ENCODE results near the gene MAPK1IP1L.
"Not testable (repeated sequence)": the region's sequence is repeated elsewhere in the genome, so short reads cannot be mapped to it uniquely, and the experiment has no call there.

Gene MAPK1IP1L

DNA sequence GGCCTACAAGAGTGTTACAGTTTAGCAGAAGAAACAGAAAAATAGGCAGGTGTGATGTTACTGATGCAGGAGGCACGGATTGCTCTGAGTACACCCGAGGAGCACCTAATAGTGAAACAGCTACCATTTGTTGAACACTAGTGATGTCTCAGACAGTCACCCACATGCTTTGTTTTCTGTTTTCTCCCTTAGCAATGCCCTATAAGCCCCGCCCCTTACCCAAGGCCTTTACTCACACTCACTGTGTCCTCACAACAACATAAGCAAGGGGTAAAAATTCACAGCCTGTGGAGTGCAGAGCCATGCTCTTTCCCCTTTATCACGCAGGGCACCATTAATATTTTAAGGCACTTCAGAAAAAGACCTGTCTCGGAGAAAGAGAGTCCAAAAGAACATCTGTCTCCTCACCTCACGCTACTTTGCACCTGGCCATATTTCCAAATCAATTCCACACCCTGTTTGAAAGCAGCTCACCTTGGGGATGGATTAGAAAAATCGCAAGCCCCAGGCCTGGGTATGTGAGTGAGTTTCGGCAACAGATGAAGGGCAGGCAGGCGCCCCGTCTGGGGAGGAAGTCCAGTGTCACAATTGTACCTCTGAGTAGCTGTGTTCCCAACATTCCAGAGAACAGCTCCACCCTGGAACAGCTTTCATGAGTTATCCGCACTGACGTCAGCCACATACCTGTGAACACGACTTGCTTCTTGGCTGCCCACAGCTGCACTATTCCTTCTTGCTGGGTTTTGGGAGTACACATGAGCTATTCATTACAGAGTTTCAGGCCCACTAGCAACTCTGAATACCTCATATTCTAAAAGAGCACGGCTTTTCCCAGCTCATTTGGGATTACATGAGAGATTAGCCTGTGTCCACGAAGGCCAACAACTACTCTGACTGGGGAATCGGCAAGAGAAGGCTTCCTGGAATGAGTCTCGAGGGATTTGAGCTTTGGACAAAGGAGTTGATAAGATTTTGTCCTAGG lies 26.0 kb downstream of the MAPK1IP1L start:
- H3K4me3 ChIP-seq (ENCODE audit: low read length), result no peak overlapping the region
- H3K9me3 ChIP-seq (ENCODE audit: insufficient read depth, low read depth, low read length), result no peaks in the 10 kb centered on the region
- no peaks in the 10 kb centered on the region for H3K36me3 ChIP-seq (ENCODE audit: insufficient read depth, low read depth, low read length)
- no peaks in the 10 kb centered on the region; the same call in 1 of the 2 replicates for H3K4me1 ChIP-seq (ENCODE audit: insufficient read depth, low read length)
- no peaks in the 10 kb centered on the region for H3K27me3 ChIP-seq (ENCODE audit: insufficient read depth, low read length)
- no peak overlapping the region for H3K9ac ChIP-seq (ENCODE audit: low read depth, low read length)
- H3K27ac ChIP-seq (ENCODE audit: low read length), result no peak overlapping the region

DNA sequence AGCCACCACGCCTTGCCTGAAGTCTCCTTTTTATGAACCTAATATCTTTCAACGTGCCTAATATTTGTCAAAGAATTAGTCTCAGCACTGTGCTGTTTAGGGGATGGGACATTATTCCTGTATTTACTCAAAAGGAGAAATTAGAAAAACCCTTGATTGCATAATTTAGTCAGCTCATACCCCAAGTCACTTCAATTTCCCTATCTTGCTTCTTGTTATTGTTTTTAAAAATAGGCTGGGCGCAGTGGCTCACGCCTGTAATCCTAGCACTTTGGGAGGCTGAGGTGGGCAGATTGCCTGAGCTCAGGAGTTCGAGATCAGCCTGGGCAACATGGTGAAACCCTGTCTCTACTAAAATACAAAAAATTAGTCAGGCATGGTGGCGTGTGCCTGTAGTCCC lies 28.5 kb downstream of the MAPK1IP1L start:
- H3K27ac ChIP-seq (ENCODE audit: low read length); H3K9me3 ChIP-seq (ENCODE audit: insufficient read depth, low read depth, low read length); H3K4me1 ChIP-seq (ENCODE audit: insufficient read depth, low read length); H3K4me3 ChIP-seq (ENCODE audit: low read length); H3K9ac ChIP-seq (ENCODE audit: low read depth, low read length); H3K36me3 ChIP-seq (ENCODE audit: insufficient read depth, low read depth, low read length); H3K27me3 ChIP-seq (ENCODE audit: insufficient read depth, low read length): not testable (repeated sequence)

DNA sequence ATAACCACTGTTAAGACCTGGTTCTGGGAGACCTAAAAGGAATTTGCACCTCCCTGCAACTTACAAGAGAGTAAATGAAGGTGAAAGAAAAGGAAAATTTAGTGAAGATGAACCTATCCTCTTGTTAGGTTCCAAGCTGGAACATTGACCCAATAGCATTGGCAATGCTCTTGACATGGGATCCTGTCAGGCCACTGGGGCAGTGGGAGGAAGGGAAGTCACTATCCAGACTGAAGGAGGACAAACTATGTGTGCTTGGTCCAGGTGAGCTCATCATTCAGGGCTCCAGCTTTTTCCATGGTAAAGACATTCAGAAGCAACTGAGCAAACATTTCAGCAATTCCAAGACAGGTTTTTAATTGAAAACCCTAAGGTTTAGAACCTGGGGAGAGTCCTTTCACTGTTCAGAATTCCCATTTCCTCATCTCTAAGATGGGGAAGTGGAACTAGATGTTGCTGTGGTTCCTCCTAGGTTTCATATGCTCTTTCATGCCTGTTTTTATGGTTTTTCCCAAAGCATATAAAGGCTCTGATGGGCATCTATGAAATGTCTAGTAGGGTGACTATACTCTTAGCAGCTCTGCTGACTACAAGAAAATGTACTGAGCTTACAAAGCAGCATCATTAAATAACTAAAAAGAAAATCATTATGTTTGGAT lies 33.1 kb downstream of the MAPK1IP1L start:
- Histone ChIP-seq H3K9ac (ENCODE audit: low read depth, low read length) (no peak overlapping the region), H3K27me3 (ENCODE audit: insufficient read depth, low read length) (no peaks in the 10 kb centered on the region), H3K36me3 (ENCODE audit: insufficient read depth, low read depth, low read length) (no peaks in the 10 kb centered on the region), H3K9me3 (ENCODE audit: insufficient read depth, low read depth, low read length) (no peaks in the 10 kb centered on the region), H3K4me3 (ENCODE audit: low read length) (no peak overlapping the region), H3K27ac (ENCODE audit: low read length) (no peak overlapping the region), H3K4me1 (ENCODE audit: insufficient read depth, low read length) (no peaks in the 10 kb centered on the region)

DNA sequence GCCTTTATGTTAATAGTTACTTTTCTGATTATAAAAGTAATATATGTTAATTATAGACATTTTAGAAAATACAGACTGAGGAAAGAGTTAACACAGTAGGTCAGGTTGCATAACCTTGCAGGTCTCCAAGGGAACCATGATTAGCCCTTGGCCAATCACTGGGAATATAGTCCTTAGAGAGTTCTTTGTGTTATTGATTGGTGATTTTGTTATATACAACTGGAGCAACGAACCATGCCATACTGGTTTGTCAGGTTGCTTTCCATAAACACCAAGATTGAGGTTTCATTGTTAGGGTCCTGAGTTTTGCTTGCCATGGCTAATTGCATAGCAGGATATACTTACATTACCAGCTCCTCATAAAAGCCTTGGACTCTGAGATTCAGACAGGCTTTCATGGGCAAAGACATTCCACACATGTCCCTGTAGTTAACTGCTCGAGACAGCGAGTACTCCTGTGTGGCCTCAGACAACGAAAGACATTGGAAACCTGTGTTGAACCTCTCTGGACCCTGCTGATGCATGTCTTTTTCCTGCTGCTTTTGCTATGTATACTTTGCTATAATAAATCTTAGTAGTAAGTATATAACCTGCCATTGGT lies 33.7 kb downstream of the MAPK1IP1L start:
- H3K27me3 ChIP-seq (ENCODE audit: insufficient read depth, low read length), result no peaks in the 10 kb centered on the region
- H3K4me1 ChIP-seq (ENCODE audit: insufficient read depth, low read length), result no peaks in the 10 kb centered on the region
- no peaks in the 10 kb centered on the region for H3K9me3 ChIP-seq (ENCODE audit: insufficient read depth, low read depth, low read length)
- no peak overlapping the region for H3K4me3 ChIP-seq (ENCODE audit: low read length)
- H3K36me3 ChIP-seq (ENCODE audit: insufficient read depth, low read depth, low read length), result no peaks in the 10 kb centered on the region
- no peak overlapping the region for H3K9ac ChIP-seq (ENCODE audit: low read depth, low read length)
- H3K27ac ChIP-seq (ENCODE audit: low read length), result no peak overlapping the region

DNA sequence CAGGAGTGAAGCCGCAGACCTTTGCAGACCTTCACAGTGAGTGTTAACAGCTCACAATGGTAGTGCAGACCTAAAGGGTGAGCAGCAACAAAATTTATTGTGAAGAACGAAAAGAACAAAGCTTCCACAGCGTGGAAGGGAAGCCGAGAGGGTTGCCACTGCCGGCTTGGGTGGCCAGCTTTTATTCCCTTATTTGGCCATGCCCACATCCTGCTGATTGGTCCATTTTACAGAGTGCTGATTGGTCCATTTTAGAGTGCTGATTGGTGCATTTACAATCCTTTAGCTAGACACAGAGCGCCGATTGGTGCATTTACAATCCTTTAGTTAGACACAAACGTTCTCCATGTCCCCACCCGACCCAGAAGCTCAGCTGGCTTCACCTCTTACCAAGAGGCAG lies 35.5 kb downstream of the MAPK1IP1L start:
- no peaks in the 10 kb centered on the region for H3K36me3 ChIP-seq (ENCODE audit: insufficient read depth, low read depth, low read length)
- no peak overlapping the region for H3K9ac ChIP-seq (ENCODE audit: low read depth, low read length)
- no peak overlapping the region for H3K27ac ChIP-seq (ENCODE audit: low read length)
- H3K9me3 ChIP-seq (ENCODE audit: insufficient read depth, low read depth, low read length), result no peaks in the 10 kb centered on the region
- no peaks in the 10 kb centered on the region for H3K27me3 ChIP-seq (ENCODE audit: insufficient read depth, low read length)
- H3K4me3 ChIP-seq (ENCODE audit: low read length), result no peak overlapping the region
- H3K4me1 ChIP-seq (ENCODE audit: insufficient read depth, low read length), result no peaks in the 10 kb centered on the region

DNA sequence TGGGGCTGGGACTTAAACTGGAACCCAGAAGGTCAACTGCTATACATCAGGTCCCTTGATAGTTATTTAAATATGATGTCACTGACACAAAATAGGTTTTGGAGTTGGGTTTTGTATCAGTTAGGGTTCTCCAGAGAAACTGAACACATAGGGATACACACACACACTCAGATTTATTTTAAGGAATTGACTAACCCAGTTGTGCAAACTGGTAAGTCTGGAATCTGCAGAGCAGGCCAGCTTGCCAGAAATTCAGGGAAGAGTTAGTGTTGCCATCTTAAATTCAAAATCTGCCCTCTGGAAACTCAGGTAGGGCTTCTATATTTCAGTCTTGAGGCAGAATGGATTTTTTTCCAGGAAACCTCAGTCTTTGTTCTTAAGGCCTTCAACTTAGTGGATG lies 36.9 kb downstream of the MAPK1IP1L start:
- H3K36me3 ChIP-seq (ENCODE audit: insufficient read depth, low read depth, low read length), result no peaks in the 10 kb centered on the region
- H3K4me3 ChIP-seq (ENCODE audit: low read length), result no peak overlapping the region
- no peak overlapping the region for H3K9ac ChIP-seq (ENCODE audit: low read depth, low read length)
- no peaks in the 10 kb centered on the region for H3K4me1 ChIP-seq (ENCODE audit: insufficient read depth, low read length)
- H3K27me3 ChIP-seq (ENCODE audit: insufficient read depth, low read length), result no peaks in the 10 kb centered on the region
- H3K9me3 ChIP-seq (ENCODE audit: insufficient read depth, low read depth, low read length), result no peaks in the 10 kb centered on the region
- no peak overlapping the region for H3K27ac ChIP-seq (ENCODE audit: low read length)

DNA sequence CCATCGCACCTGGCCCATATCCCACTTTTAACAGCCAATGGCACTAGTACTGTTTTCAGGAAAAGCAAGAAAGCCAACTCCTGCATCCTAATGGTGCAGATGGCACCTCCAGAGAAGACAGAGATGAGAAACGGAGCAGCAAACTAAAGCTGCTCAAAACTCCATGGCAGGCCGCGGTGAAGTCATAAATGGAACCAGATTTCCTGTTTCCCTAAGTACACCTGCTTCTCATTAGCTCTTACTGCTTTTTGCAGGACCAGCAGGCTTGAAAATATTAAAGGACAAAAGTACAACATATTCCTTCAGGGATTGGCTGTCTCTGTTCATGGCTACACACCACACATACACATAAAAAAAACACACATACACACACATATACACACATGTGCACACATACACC lies 40.9 kb downstream of the MAPK1IP1L start:
- no peak overlapping the region for H3K9ac ChIP-seq (ENCODE audit: low read depth, low read length)
- no peak overlapping the region for H3K27ac ChIP-seq (ENCODE audit: low read length)
- H3K36me3 ChIP-seq (ENCODE audit: insufficient read depth, low read depth, low read length), result no peaks in the 10 kb centered on the region
- H3K9me3 ChIP-seq (ENCODE audit: insufficient read depth, low read depth, low read length), result no peaks in the 10 kb centered on the region
- H3K4me1 ChIP-seq (ENCODE audit: insufficient read depth, low read length), result no peaks in the 10 kb centered on the region
- no peaks in the 10 kb centered on the region for H3K27me3 ChIP-seq (ENCODE audit: insufficient read depth, low read length)
- no peak overlapping the region for H3K4me3 ChIP-seq (ENCODE audit: low read length)

DNA sequence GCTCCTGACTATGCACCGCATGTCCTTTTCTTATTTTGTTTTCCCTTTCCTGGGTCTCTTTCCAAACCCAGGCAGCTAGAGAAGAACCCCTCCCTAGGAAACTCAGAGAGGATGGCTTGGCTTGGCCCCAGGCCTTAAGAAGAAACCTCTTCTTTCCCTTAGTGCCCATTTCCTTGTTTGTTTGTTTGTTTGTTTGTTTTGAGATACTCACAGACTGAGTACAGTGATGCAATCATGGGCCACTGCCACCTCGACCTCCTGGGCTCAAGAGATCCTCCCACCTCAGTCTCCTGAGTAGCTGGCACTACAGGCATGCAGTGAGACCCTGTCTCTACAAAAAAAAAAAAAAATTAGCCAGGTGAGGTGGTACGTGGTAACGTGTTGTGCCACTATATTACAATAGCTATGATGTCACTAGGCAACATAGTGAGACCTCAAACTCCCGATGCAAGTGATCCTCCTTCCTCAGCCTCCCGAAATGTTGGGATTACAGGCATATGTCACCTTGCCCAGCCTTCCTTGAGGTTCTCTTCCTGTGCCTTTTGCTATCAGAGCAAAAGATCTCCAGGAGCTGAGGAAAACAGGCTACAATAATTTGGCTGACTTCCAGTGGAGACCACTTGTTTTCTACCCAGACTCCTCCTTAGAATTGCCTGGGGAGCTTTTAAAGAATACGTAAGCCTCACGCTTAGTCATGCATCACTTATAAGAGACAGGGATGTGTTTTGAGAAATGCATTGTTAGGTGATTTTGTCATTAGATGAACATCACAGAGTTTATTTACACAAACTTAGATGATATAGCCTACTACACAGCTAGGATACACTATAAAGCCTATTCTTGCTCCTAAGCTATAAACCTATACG lies 43.1 kb downstream of the MAPK1IP1L start:
- H3K36me3 ChIP-seq (ENCODE audit: insufficient read depth, low read depth, low read length), result no peaks in the 10 kb centered on the region
- no peaks in the 10 kb centered on the region for H3K27me3 ChIP-seq (ENCODE audit: insufficient read depth, low read length)
- H3K27ac ChIP-seq (ENCODE audit: low read length), result no peak overlapping the region
- H3K4me3 ChIP-seq (ENCODE audit: low read length), result no peak overlapping the region
- H3K9me3 ChIP-seq (ENCODE audit: insufficient read depth, low read depth, low read length), result no peaks in the 10 kb centered on the region
- H3K4me1 ChIP-seq (ENCODE audit: insufficient read depth, low read length), result no peaks in the 10 kb centered on the region
- H3K9ac ChIP-seq (ENCODE audit: low read depth, low read length), result no peak overlapping the region

DNA sequence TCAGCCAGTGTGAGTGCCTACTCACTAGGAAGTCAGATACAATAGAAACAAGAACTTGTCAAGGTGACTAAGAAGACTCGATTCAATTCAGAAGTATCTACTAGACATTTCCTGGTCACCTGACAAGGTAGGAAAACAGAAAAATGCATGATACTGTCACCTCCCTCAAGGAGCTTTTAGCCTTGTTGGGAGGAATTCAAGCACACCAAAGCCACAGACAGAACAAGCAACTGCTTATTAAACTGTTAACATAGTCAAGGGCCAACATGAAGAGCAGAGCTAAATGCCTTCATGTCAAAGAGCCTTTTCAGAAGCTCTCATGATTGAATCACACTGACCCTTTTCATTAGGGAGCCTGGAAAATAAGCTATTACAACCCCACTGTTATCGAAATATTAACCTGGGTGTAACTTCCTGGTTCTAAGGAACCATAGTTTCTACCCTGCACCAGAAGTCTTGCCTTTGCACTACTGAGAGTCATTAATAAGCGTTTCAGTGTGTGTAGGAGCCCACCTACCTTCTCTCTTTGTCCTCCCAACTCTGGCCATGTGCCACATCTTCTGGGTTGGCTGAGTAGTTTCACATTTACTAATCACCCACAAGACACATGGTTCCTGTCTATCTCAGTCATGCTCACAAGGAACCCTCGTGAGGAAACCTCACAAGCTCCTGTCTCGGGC lies 46.6 kb downstream of the MAPK1IP1L start:
- H3K27me3 ChIP-seq (ENCODE audit: insufficient read depth, low read length), result no peaks in the 10 kb centered on the region
- no peak overlapping the region for H3K27ac ChIP-seq (ENCODE audit: low read length)
- peaks cover 12% of the 10 kb centered on the region for H3K4me1 ChIP-seq (ENCODE audit: insufficient read depth, low read length)
- no peaks in the 10 kb centered on the region for H3K36me3 ChIP-seq (ENCODE audit: insufficient read depth, low read depth, low read length)
- H3K4me3 ChIP-seq (ENCODE audit: low read length), result no peak overlapping the region
- H3K9me3 ChIP-seq (ENCODE audit: insufficient read depth, low read depth, low read length), result no peaks in the 10 kb centered on the region
- no peak overlapping the region for H3K9ac ChIP-seq (ENCODE audit: low read depth, low read length)

DNA sequence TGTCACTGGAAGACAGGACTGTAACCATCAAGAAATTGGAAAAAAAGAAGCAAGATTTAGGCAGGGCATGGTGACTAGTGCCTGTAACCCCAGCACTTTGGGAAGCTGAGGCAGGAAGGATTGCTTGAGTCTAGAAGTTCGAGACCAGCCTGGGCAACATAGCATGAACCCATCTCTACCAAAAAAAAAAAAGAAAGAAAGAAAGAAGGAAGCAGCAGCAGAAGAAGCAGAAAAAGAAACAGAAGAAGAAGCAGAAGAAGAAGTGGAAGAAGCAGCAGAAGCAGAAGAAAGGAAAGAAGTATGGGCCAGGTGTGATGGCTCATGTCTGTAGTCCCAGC lies 47.1 kb downstream of the MAPK1IP1L start:
- no peaks in the 10 kb centered on the region for H3K27me3 ChIP-seq (ENCODE audit: insufficient read depth, low read length)
- no peak overlapping the region for H3K4me3 ChIP-seq (ENCODE audit: low read length)
- peaks cover 16% of the 10 kb centered on the region for H3K4me1 ChIP-seq (ENCODE audit: insufficient read depth, low read length)
- H3K9me3 ChIP-seq (ENCODE audit: insufficient read depth, low read depth, low read length), result no peaks in the 10 kb centered on the region
- no peaks in the 10 kb centered on the region for H3K36me3 ChIP-seq (ENCODE audit: insufficient read depth, low read depth, low read length)
- no peak overlapping the region for H3K9ac ChIP-seq (ENCODE audit: low read depth, low read length)
- no peak overlapping the region for H3K27ac ChIP-seq (ENCODE audit: low read length)

DNA sequence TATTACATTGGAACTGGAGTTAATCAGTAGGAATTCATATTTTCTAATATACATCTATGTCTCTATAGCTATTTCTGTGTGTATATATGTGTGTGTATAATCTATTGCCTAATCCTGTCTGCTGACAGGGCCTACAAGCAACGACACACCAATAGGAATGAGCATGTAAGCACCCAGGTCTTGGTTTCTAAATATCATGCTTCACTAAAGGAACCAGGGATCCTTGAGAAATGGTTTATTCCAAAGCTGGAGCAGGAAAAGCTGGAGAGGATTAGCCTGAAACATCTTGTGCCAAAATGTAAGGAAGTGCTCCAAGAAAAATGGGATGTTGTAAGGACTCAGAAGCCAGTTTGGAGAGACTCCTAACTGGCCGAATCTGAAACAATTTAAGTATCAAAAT lies 48.3 kb downstream of the MAPK1IP1L start:
- H3K36me3 ChIP-seq (ENCODE audit: insufficient read depth, low read depth, low read length), result no peaks in the 10 kb centered on the region
- H3K27ac ChIP-seq (ENCODE audit: low read length), result no peak overlapping the region
- peaks cover 24% of the 10 kb centered on the region for H3K4me1 ChIP-seq (ENCODE audit: insufficient read depth, low read length)
- H3K27me3 ChIP-seq (ENCODE audit: insufficient read depth, low read length), result no peaks in the 10 kb centered on the region
- H3K9ac ChIP-seq (ENCODE audit: low read depth, low read length), result no peak overlapping the region
- H3K9me3 ChIP-seq (ENCODE audit: insufficient read depth, low read depth, low read length), result no peaks in the 10 kb centered on the region
- H3K4me3 ChIP-seq (ENCODE audit: low read length), result no peak overlapping the region
